Calu3 (cell line): Measurements from ENCODE around the gene PYGM. TPM values are rescaled to one million over a fixed set of nuclear protein-coding genes. Genes with fewer than 3 reads are reported as not detected.

Source experiments
- BruUV-seq: library from RNA; stranded (reverse); fragments of 400-500 nt; replicated peaks from 2 replicates; lab custom pipeline; 2021; lab: Mats Ljungman, UMichigan
- CTCF ChIA-PET: fragments of 300-600 bp; sonication (Branson Sonifier 250); formaldehyde crosslinking; loops from one replicate; lab custom pipeline; 2022; ENCODE audit warnings: antibody characterized with exemption; lab: Charles Lee
- DNase-seq: peaks from one replicate; pipeline ENCODE4 v3.0.0; 2022
- H3K27ac Mint-ChIP-seq: one replicate; pipeline ENCODE4 v1.8.0; 2022; ENCODE audit warnings: mixed read lengths; ENCODE audit not compliant: unreplicated experiment
- H3K27me3 Mint-ChIP-seq: one replicate; pipeline ENCODE4 v1.8.0; 2022; ENCODE audit warnings: mixed read lengths; ENCODE audit not compliant: unreplicated experiment
- H3K36me3 Mint-ChIP-seq: one replicate; pipeline ENCODE4 v1.8.0; 2022; ENCODE audit warnings: mild to moderate bottlenecking, moderate library complexity, mixed read lengths; ENCODE audit not compliant: insufficient read depth, unreplicated experiment
- H3K4me1 Mint-ChIP-seq: one replicate; pipeline ENCODE4 v1.8.0; 2022; ENCODE audit warnings: mild to moderate bottlenecking, low read depth, mixed read lengths; ENCODE audit not compliant: unreplicated experiment
- H3K4me3 Mint-ChIP-seq: one replicate; pipeline ENCODE4 v1.8.0; 2022; ENCODE audit warnings: mild to moderate bottlenecking, low read depth, moderate library complexity, mixed read lengths; ENCODE audit not compliant: unreplicated experiment
- H3K9me3 Mint-ChIP-seq: one replicate; pipeline ENCODE4 v1.8.0; 2022; ENCODE audit warnings: low read depth, mixed read lengths; ENCODE audit not compliant: unreplicated experiment
- CTCF ChIP-seq: fragments of 200-600 bp; IDR thresholded peaks from one replicate; pipeline ENCODE4 v1.8.0; 2022; ENCODE audit warnings: antibody characterized with exemption; ENCODE audit not compliant: unreplicated experiment
- intact Hi-C: fragments of 100-400 bp; cut with micrococcal nuclease; formaldehyde crosslinking; loops from one replicate; pipeline ENCODE4 v1.10.0; 2022; ENCODE audit not compliant: unreplicated experiment
- total RNA-seq: library from RNA; stranded (reverse); gene quantifications from 2 replicates; pipeline ENCODE4 v1.2.3, GENCODE V29; 2022

PYGM gene
- total RNA-seq, 1 experiment from 2014 or later, result 1.4 TPM

GRCh38 chr11:64757549-64758329 lies 2.0 kb downstream of the PYGM start:
- H3K27ac Mint-ChIP-seq, result no peak overlapping the region
- CTCF ChIA-PET, result no interaction called here
- no TSS peak for BruUV-seq
- intact Hi-C loops, result no loop called here
- peaks cover 5% of the 10 kb centered on the region for H3K4me1 Mint-ChIP-seq
- no peak for TF ChIP-seq CTCF
- no peak for DNase-seq
- no peaks in the 10 kb centered on the region for H3K27me3 Mint-ChIP-seq
- no peak overlapping the region for H3K4me3 Mint-ChIP-seq
- H3K9me3 Mint-ChIP-seq, result no peaks in the 10 kb centered on the region
- peaks cover 27% of the 10 kb centered on the region for H3K36me3 Mint-ChIP-seq

- H3K4me1 Mint-ChIP-seq, result no peaks in the 10 kb centered on the region
- BruUV-seq, result no TSS peak
- no peaks in the 10 kb centered on the region for H3K27me3 Mint-ChIP-seq
- no peaks in the 10 kb centered on the region for H3K9me3 Mint-ChIP-seq
- H3K27ac Mint-ChIP-seq, result no peak overlapping the region
- CTCF ChIA-PET, result no interaction called here
- TF ChIP-seq CTCF, result no peak
- peaks cover 15% of the 10 kb centered on the region for H3K36me3 Mint-ChIP-seq
- no peak overlapping the region for H3K4me3 Mint-ChIP-seq
- intact Hi-C loops, result no loop called here
- no peak for DNase-seq
These were observed 4.0 kb downstream of the PYGM start for GRCh38 chr11:64755681-64756361.

GRCh38 chr11:64754919-64755662 lies 4.7 kb downstream of the PYGM start:
- no peak overlapping the region for H3K27ac Mint-ChIP-seq
- H3K4me3 Mint-ChIP-seq, result no peak overlapping the region
- CTCF ChIA-PET, result no interaction called here
- H3K4me1 Mint-ChIP-seq, result no peaks in the 10 kb centered on the region
- no peaks in the 10 kb centered on the region for H3K27me3 Mint-ChIP-seq
- TF ChIP-seq CTCF, result no peak
- no TSS peak for BruUV-seq
- H3K36me3 Mint-ChIP-seq, result peaks cover 8% of the 10 kb centered on the region
- intact Hi-C loops, result no loop called here
- H3K9me3 Mint-ChIP-seq, result no peaks in the 10 kb centered on the region
- no peak for DNase-seq

GRCh38 chr11:64754124-64754918 lies 5.5 kb downstream of the PYGM start:
- Mint-ChIP-seq H3K27ac (no peak overlapping the region), H3K36me3 (peaks cover under 1% of the 10 kb centered on the region), H3K27me3 (no peaks in the 10 kb centered on the region), H3K9me3 (no peaks in the 10 kb centered on the region), H3K4me1 (no peaks in the 10 kb centered on the region), H3K4me3 (no peak overlapping the region)
- intact Hi-C loops, result no loop called here
- no peak for TF ChIP-seq CTCF
- DNase-seq, result no peak
- no TSS peak for BruUV-seq
- CTCF ChIA-PET, result interaction anchor here (0.6 kb wide), 1 partner anchor 103 kb away, joined by 5 read pairs; no protein-coding TSS in a partner anchor
